Upper lobe of right lung (tissue), 1 donor: ENCODE measurements around the gene HLCS. TPM values are rescaled to one million over a fixed set of nuclear protein-coding genes. Genes with fewer than 3 reads are reported as not detected.

Source experiments
- ATAC-seq: fragments of 200-7000 bp; cut with Tn5 transposase; one replicate; pipeline ENCODE4 v1.9.1; 2020; ENCODE audit warnings: mild to moderate bottlenecking, moderate library complexity
- DNase-seq: peaks from one replicate; pipeline ENCODE4 v3.0.0-alpha.2; 2020
- H3K27ac ChIP-seq: fragments of 200-600 bp; one replicate; pipeline ENCODE4 v1.8.0; 2022
- H3K27me3 ChIP-seq: fragments of 200-600 bp; one replicate; pipeline ENCODE4 v1.8.0; 2022; ENCODE audit warnings: mild to moderate bottlenecking
- H3K36me3 ChIP-seq: fragments of 200-600 bp; one replicate; pipeline ENCODE4 v1.8.0; 2022
- H3K4me1 ChIP-seq: fragments of 200-600 bp; one replicate; pipeline ENCODE4 v1.8.0; 2022
- H3K4me3 ChIP-seq: fragments of 200-600 bp; one replicate; pipeline ENCODE4 v1.8.0; 2022; ENCODE audit warnings: mild to moderate bottlenecking
- H3K9me3 ChIP-seq: fragments of 200-600 bp; one replicate; pipeline ENCODE4 v1.8.0; 2022
- intact Hi-C: fragments of 100-400 bp; cut with DNase I; formaldehyde crosslinking; loops from one replicate; pipeline ENCODE4 v1.11.0; 2022
- total RNA-seq: library from RNA; stranded (reverse); fragmentation: NEBNext Ultra II Directional; extraction: Animal tissue kit (Norgen Biotek cat#: 25700); gene quantifications from one replicate; pipeline ENCODE4 v1.2.1, GENCODE V29; 2021
- TF ChIP-seq, protein P1 (sequence below): fragments of 200-600 bp; IDR thresholded peaks from one replicate; pipeline ENCODE4 v1.8.0; 2022; ENCODE audit warnings: antibody characterized with exemption
- donor health status: DM: no; HTN: yes; CAD: no; lungs with severe emphysema.

HLCS gene
- total RNA-seq, 1 donor from 2014 or later, result 16.0 TPM

DNA sequence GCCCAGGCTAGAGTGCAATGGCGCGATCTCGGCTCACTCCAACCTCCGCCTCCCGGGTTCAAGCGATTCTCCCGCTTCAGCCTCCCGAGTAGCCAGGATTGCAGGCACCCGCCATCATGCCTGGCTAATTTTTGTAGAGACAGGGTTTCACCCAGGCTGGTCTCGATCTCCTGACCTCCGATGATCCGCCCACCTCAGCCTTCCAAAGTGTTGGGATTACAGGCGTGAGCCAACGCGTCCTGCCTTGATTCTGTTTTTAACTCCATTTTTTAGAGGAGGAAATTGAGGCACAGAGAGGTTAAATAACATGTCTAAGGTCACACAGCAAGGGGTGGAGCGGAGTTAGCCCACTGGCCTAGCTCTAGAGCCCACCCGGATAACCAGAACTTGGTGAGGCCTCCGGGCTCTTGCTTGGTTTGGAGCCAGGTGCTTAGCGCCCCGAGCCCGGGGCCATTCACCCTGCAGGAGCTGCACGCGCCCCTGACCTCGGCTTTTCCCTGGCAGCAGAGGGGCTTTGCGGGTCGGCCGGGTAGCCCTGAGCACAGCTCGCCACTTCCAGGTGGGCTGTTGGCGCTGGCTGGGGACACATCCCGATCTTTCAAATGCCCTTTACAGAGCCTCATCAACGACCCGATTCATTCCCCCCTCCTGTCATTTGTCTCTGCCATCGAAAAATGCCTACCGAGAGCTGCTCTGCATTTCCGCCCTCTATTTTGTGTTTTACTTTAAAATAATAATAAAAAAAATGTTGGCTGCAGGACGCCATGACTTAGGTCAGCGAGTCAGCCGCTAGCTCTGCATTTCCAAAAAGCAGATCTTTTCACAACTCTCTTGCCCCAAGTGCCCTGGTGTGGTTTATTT is 256.4 kb downstream of the HLCS start:
- Histone ChIP-seq H3K9me3 (no peaks in the 10 kb centered on the region), H3K36me3 (no peaks in the 10 kb centered on the region), H3K27ac (no peak overlapping the region), H3K4me1 (peaks cover 17% of the 10 kb centered on the region), H3K27me3 (peaks cover 99% of the 10 kb centered on the region), H3K4me3 (no peak overlapping the region)
- intact Hi-C loops, result no loop called here
- ATAC-seq (no peak), DNase-seq (peak; percentile 40)
- TF ChIP-seq, protein P1, sequence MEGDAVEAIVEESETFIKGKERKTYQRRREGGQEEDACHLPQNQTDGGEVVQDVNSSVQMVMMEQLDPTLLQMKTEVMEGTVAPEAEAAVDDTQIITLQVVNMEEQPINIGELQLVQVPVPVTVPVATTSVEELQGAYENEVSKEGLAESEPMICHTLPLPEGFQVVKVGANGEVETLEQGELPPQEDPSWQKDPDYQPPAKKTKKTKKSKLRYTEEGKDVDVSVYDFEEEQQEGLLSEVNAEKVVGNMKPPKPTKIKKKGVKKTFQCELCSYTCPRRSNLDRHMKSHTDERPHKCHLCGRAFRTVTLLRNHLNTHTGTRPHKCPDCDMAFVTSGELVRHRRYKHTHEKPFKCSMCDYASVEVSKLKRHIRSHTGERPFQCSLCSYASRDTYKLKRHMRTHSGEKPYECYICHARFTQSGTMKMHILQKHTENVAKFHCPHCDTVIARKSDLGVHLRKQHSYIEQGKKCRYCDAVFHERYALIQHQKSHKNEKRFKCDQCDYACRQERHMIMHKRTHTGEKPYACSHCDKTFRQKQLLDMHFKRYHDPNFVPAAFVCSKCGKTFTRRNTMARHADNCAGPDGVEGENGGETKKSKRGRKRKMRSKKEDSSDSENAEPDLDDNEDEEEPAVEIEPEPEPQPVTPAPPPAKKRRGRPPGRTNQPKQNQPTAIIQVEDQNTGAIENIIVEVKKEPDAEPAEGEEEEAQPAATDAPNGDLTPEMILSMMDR, result no peak

DNA sequence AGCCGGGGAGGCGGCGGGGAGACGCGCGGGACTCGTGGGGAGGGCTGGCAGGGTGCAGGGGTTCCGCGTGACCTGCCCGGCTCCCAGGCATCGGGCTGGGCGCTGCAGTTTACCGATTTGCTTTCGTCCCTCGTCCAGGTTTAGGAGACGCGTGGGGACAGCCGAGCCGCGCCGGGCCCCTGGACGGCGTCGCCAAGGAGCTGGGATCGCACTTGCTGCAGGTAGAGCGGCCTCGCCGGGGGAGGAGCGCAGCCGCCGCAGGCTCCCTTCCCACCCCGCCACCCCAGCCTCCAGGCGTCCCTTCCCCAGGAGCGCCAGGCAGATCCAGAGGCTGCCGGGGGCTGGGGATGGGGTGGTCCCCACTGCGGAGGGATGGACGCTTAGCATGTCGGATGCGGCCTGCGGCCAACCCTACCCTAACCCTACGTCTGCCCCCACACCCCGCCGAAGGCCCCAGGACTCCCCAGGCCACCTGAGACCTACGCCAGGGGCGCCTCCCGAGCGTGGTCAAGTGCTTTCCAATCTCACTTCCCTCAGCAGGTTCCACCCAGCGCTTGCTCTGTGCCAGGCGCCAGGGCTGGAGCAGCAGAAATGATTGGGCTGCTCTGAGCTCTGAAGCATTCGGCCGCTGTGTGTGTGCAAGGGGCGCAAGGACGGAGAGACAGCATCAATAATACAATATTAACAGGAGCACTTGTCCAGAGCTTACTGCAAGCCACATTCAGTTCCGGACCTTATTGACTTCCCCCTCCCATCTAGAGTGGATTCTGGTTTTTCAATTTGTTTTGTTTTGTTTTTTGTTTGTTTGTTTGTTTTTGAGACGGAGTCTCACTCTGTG is 257.2 kb downstream of the HLCS start:
- Histone ChIP-seq H3K9me3 (no peaks in the 10 kb centered on the region), H3K4me3 (no peak overlapping the region), H3K36me3 (no peaks in the 10 kb centered on the region), H3K4me1 (peaks cover 26% of the 10 kb centered on the region), H3K27me3 (peaks cover 99% of the 10 kb centered on the region), H3K27ac (no peak overlapping the region)
- DNase-seq, result peak; percentile 56
- intact Hi-C loops, result no loop called here
- TF ChIP-seq, protein P1, result no peak
- ATAC-seq, result peak; percentile 22

DNA sequence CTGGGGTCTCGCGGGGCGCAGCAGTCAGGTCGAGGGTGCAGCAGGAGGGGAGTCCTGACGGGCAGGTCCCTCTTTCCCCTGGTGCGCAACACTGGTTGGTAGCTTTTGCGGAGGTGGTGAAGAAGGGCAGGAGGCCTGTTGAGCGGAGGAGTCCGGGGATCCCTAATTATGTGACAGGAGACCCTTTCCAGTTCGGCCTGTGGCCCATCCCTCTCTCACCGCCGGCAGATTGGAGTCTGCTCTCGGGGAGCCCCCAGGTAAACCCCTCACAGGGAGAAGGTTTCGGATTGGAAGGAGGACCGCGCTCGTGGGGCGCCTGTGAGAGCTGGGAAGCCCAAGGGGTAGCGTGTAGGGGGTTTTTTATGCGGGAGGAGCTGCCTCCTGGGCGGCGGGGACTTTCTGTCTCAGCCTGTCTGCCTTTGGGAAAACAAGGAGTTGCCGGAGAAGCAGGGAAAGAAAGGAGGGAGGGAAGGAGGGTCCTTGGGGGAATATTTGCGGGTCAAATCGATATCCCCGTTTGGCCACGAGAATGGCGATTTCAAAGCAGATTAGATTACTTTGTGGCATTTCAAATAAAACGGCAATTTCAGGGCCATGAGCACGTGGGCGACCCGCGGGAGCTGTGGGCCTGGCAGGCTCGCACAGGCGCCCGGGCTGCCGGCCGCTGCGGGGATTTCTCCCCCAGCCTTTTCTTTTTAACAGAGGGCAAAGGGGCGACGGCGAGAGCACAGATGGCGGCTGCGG is 258.0 kb downstream of the HLCS start:
- H3K9me3 ChIP-seq, result no peaks in the 10 kb centered on the region
- no peak for ATAC-seq
- TF ChIP-seq, protein P1, result no peak
- no peak overlapping the region for H3K4me3 ChIP-seq
- intact Hi-C loops, result no loop called here
- peak; percentile 35 for DNase-seq
- H3K27me3 ChIP-seq, result peaks cover 100% of the 10 kb centered on the region
- peaks cover 27% of the 10 kb centered on the region for H3K4me1 ChIP-seq
- H3K27ac ChIP-seq, result no peak overlapping the region
- H3K36me3 ChIP-seq, result no peaks in the 10 kb centered on the region

DNA sequence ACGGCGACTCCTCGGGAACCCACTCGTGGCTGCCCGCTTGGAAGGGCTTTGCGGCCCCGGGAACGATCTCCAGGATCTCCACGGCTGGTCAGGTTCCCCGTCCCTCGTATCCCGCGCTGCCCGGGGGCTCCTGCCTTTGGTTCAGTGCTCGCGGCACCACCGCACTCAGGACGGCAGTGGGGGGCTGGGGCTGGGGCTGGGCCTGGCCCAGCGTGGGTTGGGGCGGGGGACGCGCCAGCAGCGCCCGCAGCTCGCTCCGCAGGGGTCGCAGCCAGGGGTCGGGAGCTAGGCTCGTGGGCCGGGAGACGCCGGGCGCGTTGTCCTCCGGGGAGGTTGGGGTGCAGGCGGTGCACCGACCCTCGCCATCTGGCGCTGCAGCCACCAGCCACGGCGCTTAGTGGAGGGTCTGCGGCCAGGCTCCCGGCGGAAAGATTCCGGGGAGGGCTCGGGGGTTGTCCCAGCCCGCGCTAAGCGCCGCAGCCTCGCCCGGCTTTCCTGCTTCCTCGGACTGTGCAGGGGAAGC is 258.6 kb downstream of the HLCS start:
- intact Hi-C loops, result no loop called here
- Histone ChIP-seq H3K4me1 (peaks cover 27% of the 10 kb centered on the region), H3K27me3 (peaks cover 100% of the 10 kb centered on the region), H3K9me3 (no peaks in the 10 kb centered on the region), H3K4me3 (no peak overlapping the region), H3K36me3 (no peaks in the 10 kb centered on the region), H3K27ac (no peak overlapping the region)
- TF ChIP-seq, protein P1, result no peak
- ATAC-seq, result no peak
- peak; percentile 54 for DNase-seq
